Activated CD4-positive, alpha-beta T cell treated with anti-CD3 and anti-CD28 coated beads, Interleukin-2, Interleukin-4, amounts not matched to agents 100 ng/mL and 50 ng/mL, durations not matched to agents 16 hours and 8 hours (primary cell): ENCODE measurements around the gene PBX1.

ENCODE experiments used
- DNase-seq: peaks from one replicate; pipeline ENCODE4 v3.0.0-alpha.2; 2020; ENCODE audit warnings: low spot score

Gene PBX1

DNA sequence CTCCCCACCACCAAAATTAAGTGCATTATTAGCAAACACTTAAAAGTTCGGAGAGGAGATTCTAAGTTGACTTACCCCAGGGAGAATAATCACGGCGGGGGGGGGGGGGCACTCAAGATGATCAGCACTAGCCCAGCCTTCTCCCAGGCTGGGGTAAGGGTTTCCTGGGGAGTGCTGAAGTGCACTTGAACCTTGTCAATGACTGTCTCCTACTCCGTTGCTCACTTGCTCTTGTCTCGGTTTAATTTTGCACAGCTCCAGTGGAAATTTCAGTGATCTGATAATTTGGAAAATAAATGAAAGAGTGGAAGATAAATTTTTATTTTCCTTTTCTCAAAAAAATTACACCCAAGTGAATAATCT lies 59.2 kb downstream of the PBX1 start:
- no peak for DNase-seq

DNA sequence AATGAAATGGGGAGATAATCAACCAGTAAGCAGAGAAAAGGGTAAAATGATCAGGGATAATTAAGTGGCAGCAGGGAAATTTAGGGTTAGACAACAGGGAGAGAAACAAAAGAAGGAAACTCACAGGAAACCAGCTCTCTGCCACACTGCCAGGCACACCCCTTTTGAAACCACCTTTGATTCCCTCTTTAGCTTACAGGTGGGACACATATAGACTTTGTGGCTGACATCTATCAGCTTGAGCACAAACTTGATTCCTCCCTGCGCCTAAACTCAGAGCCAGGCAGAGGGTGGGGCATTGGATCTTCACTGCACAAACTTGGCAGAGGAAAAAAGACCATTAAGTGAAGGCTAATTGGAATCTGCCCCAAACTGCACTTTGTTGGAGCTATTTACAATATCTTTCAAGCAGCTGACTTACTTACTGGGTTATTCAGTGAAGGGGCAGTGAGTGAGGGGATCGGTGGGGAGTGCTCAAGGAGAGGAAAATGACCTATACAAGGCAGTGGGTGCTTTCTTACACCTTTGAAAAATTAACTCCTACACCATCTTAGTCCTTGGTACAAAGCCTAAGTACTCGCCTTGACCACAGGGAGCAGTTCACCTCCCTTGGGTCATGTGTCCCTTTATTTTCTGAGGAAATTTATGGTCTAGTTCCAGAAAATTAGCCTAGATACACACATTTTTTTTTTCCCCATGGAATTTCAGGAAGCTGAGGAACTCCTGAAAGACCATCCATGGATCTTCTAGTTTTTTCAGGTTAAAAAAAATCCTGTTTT lies 60.2 kb downstream of the PBX1 start:
- DNase-seq, result no peak

- no peak for DNase-seq
Measured at GRCh38 chr1:164622068-164622845, 63.3 kb downstream of the PBX1 start.

- DNase-seq, result no peak
Measured at GRCh38 chr1:164623805-164624204, 64.8 kb downstream of the PBX1 start.

GRCh38 chr1:164624400-164624799 lies 65.4 kb downstream of the PBX1 start:
- no peak for DNase-seq

DNA sequence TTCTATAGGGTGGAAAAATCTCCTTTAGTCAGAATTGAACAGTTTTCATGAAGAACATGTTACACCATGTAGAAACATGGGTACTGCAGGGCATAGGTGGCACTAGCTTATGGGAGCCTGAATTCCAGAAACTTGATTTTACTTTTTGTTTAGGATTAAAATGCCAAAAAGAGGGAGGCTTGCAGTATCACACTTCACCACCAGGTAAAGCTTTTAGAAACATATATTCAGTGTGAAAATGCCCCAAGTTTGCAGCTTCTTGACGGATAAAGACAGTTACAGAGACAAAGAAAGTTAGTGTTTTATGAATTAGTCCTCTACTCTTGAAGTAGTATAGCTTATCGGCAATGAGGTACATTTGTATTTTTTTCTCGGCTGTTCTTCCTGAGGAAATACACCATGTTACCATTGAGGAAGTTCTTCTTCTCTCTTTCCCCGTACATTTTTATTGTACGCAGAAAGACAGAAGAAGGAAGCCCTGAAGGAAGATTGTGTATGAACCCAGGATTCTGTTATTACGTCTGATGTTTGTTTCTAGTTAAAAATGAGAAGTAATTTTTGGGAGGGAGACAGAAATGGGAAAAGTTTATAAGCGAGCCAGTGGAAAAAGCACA lies 66.1 kb downstream of the PBX1 start:
- no peak for DNase-seq

DNA sequence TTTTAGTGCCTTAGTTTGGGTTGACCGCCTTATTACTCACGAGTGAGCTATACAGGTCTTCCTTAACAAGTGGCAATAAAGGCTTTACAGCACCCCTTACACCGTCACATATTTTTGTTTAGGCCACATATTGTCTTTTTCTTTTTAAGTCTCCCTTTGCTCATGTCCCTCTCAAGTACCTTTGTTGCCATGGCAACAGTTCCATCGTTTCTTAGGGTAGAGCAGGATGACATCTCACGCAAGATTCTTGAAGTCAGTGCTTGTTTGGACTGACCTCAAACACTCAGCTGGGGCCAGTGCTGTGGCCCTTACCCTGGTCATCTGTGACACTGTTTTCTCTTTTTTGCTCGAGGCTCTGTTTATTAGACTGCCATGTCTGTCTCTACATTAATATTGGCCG lies 69.8 kb downstream of the PBX1 start:
- DNase-seq, result no peak

DNA sequence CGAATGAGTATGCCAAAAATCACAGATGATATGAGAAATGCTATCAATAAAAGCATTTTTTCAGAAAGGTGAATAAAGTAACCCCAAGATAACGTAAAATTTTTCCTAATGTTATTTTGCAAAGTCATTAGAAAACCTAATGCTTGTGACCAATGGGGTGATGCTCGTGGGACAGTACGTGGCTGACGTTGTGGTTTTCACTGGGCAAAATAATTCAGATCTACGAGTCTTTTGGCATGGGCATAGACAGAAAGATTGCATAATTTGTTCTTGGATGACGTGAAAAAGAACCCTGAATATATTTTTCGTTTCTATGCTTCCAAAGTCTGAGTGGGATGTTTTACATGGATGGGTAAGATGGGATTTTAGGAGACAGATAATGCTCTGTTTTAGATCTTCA lies 71.0 kb downstream of the PBX1 start:
- DNase-seq, result no peak

GRCh38 chr1:164630626-164631396 lies 71.8 kb downstream of the PBX1 start:
- DNase-seq, result no peak

DNA sequence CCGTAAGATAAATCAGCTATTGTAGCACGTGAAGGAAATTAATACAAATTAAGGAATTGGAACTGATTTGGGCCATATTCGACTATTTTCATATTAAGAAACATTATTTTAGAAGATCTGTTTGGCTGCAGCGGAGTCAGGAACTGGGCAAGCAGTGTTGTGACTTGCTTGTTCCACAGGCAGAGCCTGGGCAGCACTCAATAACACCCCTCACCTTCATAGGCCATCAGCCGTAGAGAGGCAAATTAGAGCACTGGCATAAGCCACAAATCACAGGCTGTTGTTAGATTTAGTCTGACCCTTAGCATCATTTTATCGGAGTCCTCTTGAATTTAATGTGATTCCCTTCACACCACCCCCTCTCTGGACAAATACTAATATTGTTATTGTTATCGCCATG lies 72.8 kb downstream of the PBX1 start:
- no peak for DNase-seq

DNA sequence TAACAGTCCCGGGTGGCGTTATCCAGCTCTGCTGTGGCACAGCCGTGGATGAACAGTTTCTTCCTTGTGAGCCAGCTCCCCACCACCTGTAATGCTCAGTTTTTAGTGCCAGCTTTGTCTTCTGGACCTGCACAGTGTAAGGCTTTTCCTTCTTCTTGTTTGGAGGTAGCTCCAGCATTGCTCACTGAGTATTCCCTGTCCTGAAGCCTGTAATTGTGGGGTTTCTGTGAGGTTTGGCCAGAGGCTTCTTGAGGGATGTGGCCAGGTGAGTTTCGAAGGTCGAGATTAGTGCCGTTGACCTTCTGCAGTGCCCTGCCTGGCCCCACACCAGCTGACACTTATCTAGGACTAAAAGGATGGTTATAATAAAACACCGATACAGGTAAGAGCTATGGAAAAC lies 75.0 kb downstream of the PBX1 start:
- no peak for DNase-seq

DNA sequence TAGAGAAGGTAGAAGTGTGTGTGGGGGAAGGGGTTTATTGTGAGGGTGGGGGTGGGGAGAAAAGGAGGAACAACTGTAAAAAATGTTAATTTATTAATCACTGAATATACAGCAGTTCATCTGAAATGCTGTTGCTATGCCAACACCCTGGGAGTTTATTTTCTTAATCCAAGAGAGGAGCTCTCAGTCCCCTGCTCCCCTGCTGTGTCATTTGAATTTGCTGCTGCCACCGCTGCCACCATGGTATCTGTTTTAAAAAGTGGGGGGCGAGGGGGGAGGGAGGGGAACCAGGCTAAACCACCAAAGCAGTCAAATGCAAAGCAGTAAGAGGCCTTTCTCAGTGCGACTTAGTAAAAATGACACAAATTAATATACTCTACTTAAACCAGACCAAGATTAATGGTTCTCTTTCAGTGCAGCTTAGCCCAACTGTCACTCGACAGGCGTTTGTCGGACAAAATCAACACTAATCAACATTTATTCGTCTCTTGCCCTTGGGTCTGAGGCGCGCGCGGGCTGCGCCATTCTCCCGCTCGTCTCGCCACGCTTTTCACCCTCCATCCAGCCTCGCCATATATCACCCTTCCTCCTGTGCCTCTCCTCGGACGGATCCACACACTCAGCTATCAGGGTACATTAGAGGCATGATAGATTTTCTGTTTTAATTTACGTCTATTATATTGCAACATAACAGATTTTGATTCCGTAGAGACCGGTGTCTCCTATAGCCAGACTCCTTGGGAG lies 76.2 kb downstream of the PBX1 start:
- DNase-seq, result no peak

- DNase-seq, result no peak
Measured at GRCh38 chr1:164635803-164636731, 77.1 kb downstream of the PBX1 start.

GRCh38 chr1:164636757-164637156 lies 77.8 kb downstream of the PBX1 start:
- no peak for DNase-seq

DNA sequence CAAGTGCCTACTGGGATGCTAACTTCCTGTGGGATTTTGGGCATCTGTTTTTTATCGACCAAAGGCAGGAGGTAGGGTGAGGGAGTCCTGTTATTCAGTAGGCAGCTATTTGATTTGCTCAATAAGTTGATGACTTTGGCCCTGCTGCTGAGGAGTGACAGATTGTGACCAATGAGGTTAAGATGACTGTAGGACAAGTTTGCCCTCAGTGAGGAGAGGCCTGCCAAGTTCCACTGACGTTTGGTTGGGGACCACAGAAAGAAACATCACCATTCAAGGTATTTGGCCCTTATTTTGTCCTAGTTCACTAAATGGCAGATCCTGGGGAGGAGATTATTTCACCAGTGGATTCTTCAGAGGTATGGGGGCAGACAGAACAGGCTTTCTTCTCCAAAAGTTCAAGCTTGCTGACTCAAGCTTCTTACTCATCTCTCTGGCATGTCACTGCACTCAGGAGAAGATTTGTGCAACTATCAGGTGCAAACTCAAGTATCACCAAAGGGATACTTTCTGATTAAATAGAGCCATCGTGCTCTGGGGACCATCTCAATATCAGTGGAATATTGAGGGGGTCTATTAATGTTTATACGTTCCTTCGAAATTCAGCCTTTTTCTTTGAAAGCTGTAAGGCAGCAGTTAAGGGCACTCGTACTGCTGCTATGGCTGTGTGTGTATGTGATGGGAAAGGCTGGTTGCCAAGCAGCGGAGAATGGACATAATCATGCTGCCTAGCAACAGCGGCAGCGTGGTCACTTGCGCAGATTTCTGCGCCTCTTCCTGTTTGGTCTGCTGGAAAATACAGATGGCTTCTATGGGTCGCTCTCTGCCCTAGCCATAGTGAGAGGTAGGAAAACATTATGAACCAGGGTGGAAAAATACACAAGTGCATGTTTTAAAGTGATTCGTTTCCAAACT lies 78.7 kb downstream of the PBX1 start:
- DNase-seq, result no peak

DNA sequence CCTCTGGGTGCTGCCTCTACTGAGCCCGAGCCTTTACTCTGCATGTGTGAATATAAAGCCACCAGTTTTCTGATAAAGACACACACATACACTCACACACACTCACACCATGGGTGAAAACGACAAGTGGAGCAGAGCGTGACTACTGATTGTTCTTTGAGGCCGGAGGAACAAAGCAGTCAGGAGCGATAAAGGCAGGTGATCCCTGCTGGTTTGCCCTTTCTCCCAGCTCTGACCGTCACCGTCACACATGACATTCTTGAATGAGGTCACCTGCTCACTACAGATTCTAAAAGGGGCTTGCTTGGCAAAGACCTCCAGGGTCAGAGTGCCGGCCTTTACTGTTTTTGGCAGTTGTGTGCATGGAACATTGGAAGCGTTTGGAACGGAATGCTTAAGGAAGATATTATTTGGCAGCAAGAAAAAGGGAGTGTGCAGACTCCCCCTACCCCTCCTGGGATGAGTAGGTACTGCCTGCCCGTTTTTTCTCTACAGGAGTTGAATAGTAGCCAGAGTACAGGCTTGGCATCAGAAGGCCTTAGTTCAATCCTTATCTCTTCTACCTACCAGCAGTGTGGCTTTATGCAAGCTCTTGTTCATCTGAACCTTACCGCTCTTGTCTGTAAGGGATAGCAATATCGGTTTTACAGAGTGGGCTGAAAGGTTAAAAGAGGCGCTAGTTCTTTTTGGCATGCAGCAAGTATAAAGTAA lies 79.7 kb downstream of the PBX1 start:
- DNase-seq, result no peak

DNA sequence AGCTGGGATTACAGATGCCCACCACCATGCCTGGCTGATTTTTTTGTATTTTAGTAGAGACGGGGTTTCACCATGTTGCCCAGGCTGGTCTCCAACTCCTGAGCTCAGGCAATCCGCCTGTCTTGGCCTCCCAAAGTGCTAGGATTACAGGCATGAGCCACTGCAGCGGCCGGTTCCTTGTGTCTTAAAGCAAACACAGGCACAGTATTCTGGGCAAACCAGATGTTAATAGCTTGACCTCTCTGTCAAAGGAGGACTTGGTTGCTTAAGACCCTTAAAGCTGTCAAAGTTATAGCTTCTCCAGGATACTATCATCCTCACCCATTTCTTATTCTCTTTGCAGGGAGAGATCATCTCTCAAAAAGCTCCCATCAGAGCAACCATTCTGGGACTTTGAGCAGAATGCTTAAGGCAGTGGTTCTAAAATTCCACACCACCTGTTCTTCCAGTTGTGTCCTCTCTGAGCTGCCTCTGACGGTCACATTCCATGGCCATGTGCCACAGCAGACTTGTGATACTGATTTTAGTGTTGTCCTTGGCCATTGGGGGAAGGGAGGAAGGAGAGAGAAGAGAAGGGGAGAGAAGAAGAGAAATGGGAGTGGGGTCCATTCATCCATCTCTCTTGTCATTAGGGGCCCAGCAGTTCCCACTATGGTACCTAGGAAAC lies 81.8 kb downstream of the PBX1 start:
- no peak for DNase-seq

DNA sequence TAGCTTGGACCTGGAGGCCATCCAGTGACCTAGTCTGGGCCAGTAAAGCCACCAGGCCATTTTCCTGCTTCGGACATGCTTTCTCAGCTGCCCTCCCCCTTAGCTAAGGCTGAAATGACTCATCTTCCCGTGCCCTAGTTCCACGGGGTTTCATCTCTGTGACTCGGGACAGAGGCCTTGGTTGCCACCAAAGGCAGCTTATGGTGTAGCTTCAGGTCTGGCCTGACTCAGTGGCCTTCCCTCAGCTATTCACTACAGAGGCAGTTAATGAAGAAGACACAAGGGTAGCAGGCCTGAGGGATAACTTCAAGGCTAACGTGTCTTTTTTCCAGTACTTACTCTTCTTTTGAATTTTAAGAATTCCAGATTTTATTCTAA lies 82.4 kb downstream of the PBX1 start:
- DNase-seq, result no peak
